ENCODE results near the gene CUEDC2.
A peak's percentile ranks its signal among the peaks of the same experiment; 100 is the strongest.

Gene CUEDC2

GRCh38 chr10:102396730-102397151 is 35.6 kb downstream of the CUEDC2 start:
- no peak for DNase-seq (ENCODE audit: low spot score)

- no peak for DNase-seq (ENCODE audit: low spot score)
Measured at GRCh38 chr10:102396317-102396650, 36.1 kb downstream of the CUEDC2 start.

GRCh38 chr10:102395400-102396316 is 36.7 kb downstream of the CUEDC2 start, which contains the start of gene NFKB2:
Gene NFKB2, plus strand, starts transcription at chr10:102395705. Its CDS starts 255 bp downstream, at chr10:102395960.
- peak; percentile 70 for DNase-seq (ENCODE audit: low spot score)

GRCh38 chr10:102394801-102395399 is 37.5 kb downstream of the CUEDC2 start:
- peak; percentile 48 for DNase-seq (ENCODE audit: low spot score)

- peak; percentile 83 for DNase-seq (ENCODE audit: low spot score)
Measured at GRCh38 chr10:102394079-102394800, 38.1 kb downstream of the CUEDC2 start.

GRCh38 chr10:102393411-102394078 is 38.8 kb downstream of the CUEDC2 start:
- DNase-seq (ENCODE audit: low spot score), result no peak

- no peak for DNase-seq (ENCODE audit: low spot score)
Measured at GRCh38 chr10:102392306-102392705, 40.1 kb downstream of the CUEDC2 start.

- no peak for DNase-seq (ENCODE audit: low spot score)
Measured at GRCh38 chr10:102389894-102390293, 42.5 kb downstream of the CUEDC2 start.

- DNase-seq (ENCODE audit: low spot score), result no peak
Measured at GRCh38 chr10:102384606-102385429, 47.6 kb downstream of the CUEDC2 start.

- DNase-seq (ENCODE audit: low spot score), result peak; percentile 35
Measured at GRCh38 chr10:102384053-102384452, 48.3 kb downstream of the CUEDC2 start.

- DNase-seq (ENCODE audit: low spot score), result no peak
Measured at GRCh38 chr10:102382871-102383270, 49.5 kb downstream of the CUEDC2 start.

- no peak for DNase-seq (ENCODE audit: low spot score)
Measured at GRCh38 chr10:102381983-102382382, 50.4 kb downstream of the CUEDC2 start.

- DNase-seq (ENCODE audit: low spot score), result no peak
Measured at GRCh38 chr10:102379383-102379782, 53.0 kb downstream of the CUEDC2 start.

- no peak for DNase-seq (ENCODE audit: low spot score)
Measured at GRCh38 chr10:102376901-102377300, 55.5 kb downstream of the CUEDC2 start.

- peak; percentile 29 for DNase-seq (ENCODE audit: low spot score)
Measured at GRCh38 chr10:102375867-102376266, 56.5 kb downstream of the CUEDC2 start.

- DNase-seq (ENCODE audit: low spot score), result no peak
Measured at GRCh38 chr10:102375250-102375649, 57.1 kb downstream of the CUEDC2 start.
